ENCODE results near the gene KCNMB2.

Gene KCNMB2

DNA sequence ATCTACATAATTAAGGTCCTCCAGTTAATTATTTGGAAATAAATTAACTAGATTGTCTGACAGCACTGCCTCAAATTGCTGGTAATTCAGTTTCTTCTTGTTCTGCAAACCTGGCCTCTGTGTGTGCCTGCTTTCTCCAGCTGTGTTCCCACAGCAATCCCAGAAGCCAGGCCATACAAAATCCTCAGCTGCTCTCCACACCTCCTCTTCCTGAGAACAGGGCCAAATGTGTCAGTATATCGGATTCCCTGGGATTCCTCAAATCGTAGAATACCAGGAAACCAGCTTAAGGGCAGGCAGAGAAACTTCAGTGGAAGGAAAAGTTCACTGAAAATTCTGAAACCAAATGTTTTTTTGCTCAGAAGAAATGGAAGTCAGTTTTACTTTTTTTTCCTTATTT lies 273.9 kb downstream of the KCNMB2 start:
- TF ChIP-seq, protein P1, sequence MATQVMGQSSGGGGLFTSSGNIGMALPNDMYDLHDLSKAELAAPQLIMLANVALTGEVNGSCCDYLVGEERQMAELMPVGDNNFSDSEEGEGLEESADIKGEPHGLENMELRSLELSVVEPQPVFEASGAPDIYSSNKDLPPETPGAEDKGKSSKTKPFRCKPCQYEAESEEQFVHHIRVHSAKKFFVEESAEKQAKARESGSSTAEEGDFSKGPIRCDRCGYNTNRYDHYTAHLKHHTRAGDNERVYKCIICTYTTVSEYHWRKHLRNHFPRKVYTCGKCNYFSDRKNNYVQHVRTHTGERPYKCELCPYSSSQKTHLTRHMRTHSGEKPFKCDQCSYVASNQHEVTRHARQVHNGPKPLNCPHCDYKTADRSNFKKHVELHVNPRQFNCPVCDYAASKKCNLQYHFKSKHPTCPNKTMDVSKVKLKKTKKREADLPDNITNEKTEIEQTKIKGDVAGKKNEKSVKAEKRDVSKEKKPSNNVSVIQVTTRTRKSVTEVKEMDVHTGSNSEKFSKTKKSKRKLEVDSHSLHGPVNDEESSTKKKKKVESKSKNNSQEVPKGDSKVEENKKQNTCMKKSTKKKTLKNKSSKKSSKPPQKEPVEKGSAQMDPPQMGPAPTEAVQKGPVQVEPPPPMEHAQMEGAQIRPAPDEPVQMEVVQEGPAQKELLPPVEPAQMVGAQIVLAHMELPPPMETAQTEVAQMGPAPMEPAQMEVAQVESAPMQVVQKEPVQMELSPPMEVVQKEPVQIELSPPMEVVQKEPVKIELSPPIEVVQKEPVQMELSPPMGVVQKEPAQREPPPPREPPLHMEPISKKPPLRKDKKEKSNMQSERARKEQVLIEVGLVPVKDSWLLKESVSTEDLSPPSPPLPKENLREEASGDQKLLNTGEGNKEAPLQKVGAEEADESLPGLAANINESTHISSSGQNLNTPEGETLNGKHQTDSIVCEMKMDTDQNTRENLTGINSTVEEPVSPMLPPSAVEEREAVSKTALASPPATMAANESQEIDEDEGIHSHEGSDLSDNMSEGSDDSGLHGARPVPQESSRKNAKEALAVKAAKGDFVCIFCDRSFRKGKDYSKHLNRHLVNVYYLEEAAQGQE (IDR thresholded peaks at IDR 0.05; ENCODE audit: insufficient replicate concordance, low read depth), result no peak
- TF ChIP-seq POLR2AphosphoS5 (IDR thresholded peaks at IDR 0.05; ENCODE audit: low read depth) (no peak), GABPA (IDR thresholded peaks at IDR 0.05; ENCODE audit: low read depth) (no peak), SPI1 (IDR thresholded peaks at IDR 0.05; ENCODE audit: borderline replicate concordance, low read depth) (no peak)
- TF ChIP-seq, protein P2, sequence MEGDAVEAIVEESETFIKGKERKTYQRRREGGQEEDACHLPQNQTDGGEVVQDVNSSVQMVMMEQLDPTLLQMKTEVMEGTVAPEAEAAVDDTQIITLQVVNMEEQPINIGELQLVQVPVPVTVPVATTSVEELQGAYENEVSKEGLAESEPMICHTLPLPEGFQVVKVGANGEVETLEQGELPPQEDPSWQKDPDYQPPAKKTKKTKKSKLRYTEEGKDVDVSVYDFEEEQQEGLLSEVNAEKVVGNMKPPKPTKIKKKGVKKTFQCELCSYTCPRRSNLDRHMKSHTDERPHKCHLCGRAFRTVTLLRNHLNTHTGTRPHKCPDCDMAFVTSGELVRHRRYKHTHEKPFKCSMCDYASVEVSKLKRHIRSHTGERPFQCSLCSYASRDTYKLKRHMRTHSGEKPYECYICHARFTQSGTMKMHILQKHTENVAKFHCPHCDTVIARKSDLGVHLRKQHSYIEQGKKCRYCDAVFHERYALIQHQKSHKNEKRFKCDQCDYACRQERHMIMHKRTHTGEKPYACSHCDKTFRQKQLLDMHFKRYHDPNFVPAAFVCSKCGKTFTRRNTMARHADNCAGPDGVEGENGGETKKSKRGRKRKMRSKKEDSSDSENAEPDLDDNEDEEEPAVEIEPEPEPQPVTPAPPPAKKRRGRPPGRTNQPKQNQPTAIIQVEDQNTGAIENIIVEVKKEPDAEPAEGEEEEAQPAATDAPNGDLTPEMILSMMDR (IDR thresholded peaks at IDR 0.05; ENCODE audit: insufficient read depth, low read length), result no peak
- no peak overlapping the region for H3K27ac ChIP-seq (replicated peaks)
- no peaks in the 10 kb centered on the region for H3K27me3 ChIP-seq (ENCODE audit: insufficient read depth, poor library complexity, severe bottlenecking)
- no peak overlapping the region for H3K4me3 ChIP-seq (replicated peaks; ENCODE audit: insufficient read depth, low read length)
- DNase-seq (ENCODE audit: low read depth in 1 of 2, low spot score in 1 of 2), result no peak

GRCh38 chr3:178822722-178823121 lies 286.5 kb downstream of the KCNMB2 start:
- Histone ChIP-seq H3K27me3 (ENCODE audit: insufficient read depth, poor library complexity, severe bottlenecking) (no peaks in the 10 kb centered on the region), H3K4me3 (replicated peaks; ENCODE audit: insufficient read depth, low read length) (no peak overlapping the region), H3K27ac (replicated peaks) (no peak overlapping the region)
- TF ChIP-seq GABPA (IDR thresholded peaks at IDR 0.05; ENCODE audit: low read depth), result no peak
- TF ChIP-seq SPI1 (IDR thresholded peaks at IDR 0.05; ENCODE audit: borderline replicate concordance, low read depth), result no peak
- TF ChIP-seq, protein P2 (IDR thresholded peaks at IDR 0.05; ENCODE audit: insufficient read depth, low read length), result no peak
- no peak for TF ChIP-seq POLR2AphosphoS5 (IDR thresholded peaks at IDR 0.05; ENCODE audit: low read depth)
- TF ChIP-seq, protein P1 (IDR thresholded peaks at IDR 0.05; ENCODE audit: insufficient replicate concordance, low read depth), result no peak
- DNase-seq (ENCODE audit: low read depth in 1 of 2, low spot score in 1 of 2), result no peak

GRCh38 chr3:178823150-178823549 lies 286.9 kb downstream of the KCNMB2 start:
- TF ChIP-seq, protein P2 (IDR thresholded peaks at IDR 0.05; ENCODE audit: insufficient read depth, low read length), result no peak
- TF ChIP-seq, protein P1 (IDR thresholded peaks at IDR 0.05; ENCODE audit: insufficient replicate concordance, low read depth), result no peak
- no peak for TF ChIP-seq POLR2AphosphoS5 (IDR thresholded peaks at IDR 0.05; ENCODE audit: low read depth)
- TF ChIP-seq SPI1 (IDR thresholded peaks at IDR 0.05; ENCODE audit: borderline replicate concordance, low read depth), result no peak
- TF ChIP-seq GABPA (IDR thresholded peaks at IDR 0.05; ENCODE audit: low read depth), result no peak
- Histone ChIP-seq H3K27me3 (ENCODE audit: insufficient read depth, poor library complexity, severe bottlenecking) (no peaks in the 10 kb centered on the region), H3K27ac (replicated peaks) (no peak overlapping the region), H3K4me3 (replicated peaks; ENCODE audit: insufficient read depth, low read length) (no peak overlapping the region)
- DNase-seq (ENCODE audit: low read depth in 1 of 2, low spot score in 1 of 2), result no peak

Data from HL-60 (cell line).